CD4-positive, alpha-beta T cell treated with Interleukin-17A for 1 hour (primary cell): ENCODE results near the gene KPNA5.
"Not testable (repeated sequence)": the region's sequence is repeated elsewhere in the genome, so short reads cannot be mapped to it uniquely, and the experiment has no call there.

Experiments
- DNase-seq: peaks from one replicate; pipeline ENCODE4 v3.0.0-alpha.2; 2020

KPNA5 gene

GRCh38 chr6:116705917-116706316 is 24.9 kb downstream of the KPNA5 start:
- no peak for DNase-seq

DNA sequence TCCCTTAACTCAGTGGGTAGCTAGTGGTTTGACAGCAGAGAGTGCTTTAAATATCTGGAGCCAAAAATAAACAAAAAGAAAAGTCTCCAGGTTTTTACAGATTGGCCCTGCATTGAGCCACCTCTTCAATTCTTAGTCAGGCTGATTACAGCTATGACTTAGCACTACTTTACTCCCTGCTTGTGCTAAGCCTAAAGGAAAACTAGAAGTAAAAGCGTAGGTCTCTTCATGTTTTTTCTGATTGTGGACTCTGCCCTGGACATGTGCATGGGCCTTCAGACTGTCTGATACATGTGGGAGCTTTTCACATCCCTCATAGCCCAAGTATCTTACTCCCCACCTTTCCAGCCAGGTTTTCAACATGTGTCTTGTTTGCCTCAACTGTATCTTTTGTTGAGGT is 33.3 kb downstream of the KPNA5 start:
- no peak for DNase-seq

GRCh38 chr6:116714761-116715160 is 33.8 kb downstream of the KPNA5 start:
- no peak for DNase-seq

- no peak for DNase-seq
These were observed 45.9 kb downstream of the KPNA5 start for GRCh38 chr6:116726947-116727346.

DNA sequence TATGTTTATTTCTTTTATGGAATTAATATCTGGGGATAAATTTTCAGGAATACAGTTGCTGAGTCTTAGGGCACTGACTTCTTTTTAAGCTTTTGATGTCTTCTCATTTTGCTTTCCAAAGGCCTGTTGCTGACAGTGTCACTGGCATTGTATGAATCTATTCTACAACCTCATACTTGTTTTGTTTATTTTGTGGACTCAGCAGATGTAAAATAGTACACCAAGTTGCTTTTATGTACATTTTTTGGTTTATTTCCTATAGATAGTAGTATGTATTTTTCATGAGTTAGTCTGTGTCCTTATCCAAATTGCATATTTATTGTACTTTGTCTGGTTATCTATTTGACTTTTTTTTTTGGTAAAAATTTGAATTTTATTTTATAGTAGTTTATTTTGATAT is 49.5 kb downstream of the KPNA5 start:
- no peak for DNase-seq

GRCh38 chr6:116737004-116737403 is 56.0 kb downstream of the KPNA5 start:
- DNase-seq: no peak

- DNase-seq: not testable (repeated sequence)
These were observed 59.5 kb downstream of the KPNA5 start for GRCh38 chr6:116740486-116740885.

DNA sequence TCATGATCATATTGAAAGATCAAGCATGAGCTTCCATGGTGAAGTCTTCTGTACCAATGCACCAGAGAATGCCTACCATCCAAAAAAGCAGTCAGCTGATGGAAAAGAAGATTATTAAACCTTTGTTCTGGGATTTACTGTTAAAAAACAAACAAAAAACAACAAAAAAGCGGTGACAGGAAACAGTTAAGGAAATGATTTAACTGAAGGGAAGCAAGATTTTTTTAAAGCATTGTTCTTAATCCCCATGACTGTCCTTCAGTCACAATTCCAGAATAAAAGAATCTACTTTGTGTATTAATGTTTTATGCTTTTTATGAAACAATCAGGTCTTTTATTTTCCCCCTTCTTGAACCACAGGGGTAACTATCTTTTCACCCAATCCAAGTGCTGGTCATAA is 60.6 kb downstream of the KPNA5 start:
- DNase-seq: no peak

GRCh38 chr6:116745176-116745575 is 64.2 kb downstream of the KPNA5 start:
- DNase-seq: no peak

- no peak for DNase-seq
These were observed 80.8 kb downstream of the KPNA5 start for GRCh38 chr6:116761779-116762178.

DNA sequence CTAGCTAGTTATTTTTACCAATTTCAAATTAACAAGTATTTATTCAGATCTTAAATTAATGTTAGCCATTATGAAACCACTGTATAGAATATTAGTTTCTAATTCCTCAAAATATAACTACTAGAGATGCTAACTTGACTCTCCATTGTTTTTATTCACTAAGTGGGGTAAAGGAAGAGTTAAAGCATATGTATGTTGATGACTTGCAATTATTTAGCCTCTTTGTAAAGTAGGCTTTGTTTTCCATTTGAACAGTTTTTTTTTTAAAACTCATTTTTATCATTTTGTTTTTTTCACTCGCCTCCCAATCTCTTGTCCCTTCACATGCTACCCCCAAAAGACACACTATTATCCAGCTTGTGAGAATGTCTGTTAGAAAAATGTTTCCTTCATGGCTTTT is 81.2 kb downstream of the KPNA5 start:
- no peak for DNase-seq

DNA sequence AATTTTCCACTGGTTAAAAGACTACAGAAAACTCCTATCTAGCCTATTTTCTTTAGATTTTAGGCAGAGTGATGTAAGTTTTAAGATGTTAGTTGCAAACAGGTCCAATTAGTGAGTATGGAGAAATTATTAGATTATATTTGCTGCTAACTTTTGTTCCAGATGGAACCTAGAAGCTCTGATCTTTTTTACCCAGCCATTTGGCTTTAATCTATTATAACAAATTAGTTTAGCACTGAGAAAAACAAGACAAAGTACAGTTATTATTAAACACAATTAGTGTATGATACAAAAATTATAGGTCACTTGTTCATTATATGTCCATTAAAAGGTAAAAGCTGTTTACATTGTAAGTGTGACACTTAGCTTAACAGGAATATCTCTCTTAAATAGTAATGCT is 82.0 kb downstream of the KPNA5 start:
- no peak for DNase-seq

- DNase-seq: no peak
These were observed 83.1 kb downstream of the KPNA5 start for GRCh38 chr6:116763906-116764628.

DNA sequence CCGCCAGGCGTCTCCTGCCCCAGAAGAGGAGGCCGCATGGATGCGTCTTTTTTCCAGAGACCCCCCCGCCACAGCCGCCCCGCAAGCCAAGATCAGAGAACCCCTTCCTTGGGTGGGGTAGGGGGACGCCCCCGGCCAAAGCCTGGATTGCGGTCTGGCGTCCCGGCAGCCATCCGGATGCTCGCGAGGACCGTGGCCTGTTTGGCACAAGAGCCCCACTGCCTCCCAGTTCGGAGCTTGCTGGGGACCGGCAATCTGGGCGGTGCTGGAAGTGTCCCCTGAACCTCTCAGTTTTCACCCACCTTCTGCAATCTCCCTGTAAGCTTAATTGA is 83.6 kb downstream of the KPNA5 start:
- DNase-seq: no peak

- no peak for DNase-seq
These were observed 84.2 kb downstream of the KPNA5 start, which contains the start of gene FAM162B for GRCh38 chr6:116764961-116765841. Gene FAM162B, minus strand, starts transcription at chr6:116765719. Its CDS starts 143 bp downstream, at chr6:116765576.

- DNase-seq: no peak
These were observed 85.6 kb downstream of the KPNA5 start for GRCh38 chr6:116766506-116767176.

GRCh38 chr6:116767715-116768114 is 86.7 kb downstream of the KPNA5 start:
- no peak for DNase-seq

DNA sequence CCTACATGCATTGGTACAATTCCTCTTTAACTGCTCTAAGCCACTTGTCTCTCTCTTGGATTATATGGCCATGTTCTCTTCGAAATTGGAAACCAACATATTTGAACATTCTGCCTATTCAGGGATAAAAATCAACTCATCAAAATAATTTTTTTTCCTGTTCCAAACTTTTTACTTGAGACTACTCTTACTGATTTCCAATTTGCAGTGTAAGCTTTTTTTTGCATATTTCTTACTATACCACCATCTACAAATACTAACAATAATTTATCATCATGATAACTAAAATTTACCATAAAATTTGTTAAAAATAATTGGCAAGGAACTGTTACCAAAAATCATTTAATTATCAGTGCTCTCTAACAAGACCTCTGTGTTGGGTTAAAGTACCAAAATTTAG is 91.4 kb downstream of the KPNA5 start:
- no peak for DNase-seq

DNA sequence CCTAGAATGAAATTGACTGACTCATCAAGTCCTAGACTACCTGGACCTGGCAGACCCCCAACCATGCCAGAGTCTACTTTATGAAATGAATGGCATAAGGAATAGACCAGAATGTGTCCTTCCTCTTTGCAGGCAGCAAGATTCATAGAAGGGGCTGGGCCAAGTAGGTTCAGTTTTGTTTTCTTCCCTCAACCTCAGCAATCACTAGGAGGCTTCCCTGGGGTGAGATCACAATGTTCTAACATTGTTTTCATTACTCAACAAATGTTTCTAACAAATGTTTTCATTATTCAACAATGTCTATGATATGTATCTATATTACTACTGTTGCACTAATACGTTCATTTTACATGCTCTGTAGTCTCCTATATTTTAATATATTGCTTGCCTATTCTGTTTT is 92.9 kb downstream of the KPNA5 start:
- no peak for DNase-seq

DNA sequence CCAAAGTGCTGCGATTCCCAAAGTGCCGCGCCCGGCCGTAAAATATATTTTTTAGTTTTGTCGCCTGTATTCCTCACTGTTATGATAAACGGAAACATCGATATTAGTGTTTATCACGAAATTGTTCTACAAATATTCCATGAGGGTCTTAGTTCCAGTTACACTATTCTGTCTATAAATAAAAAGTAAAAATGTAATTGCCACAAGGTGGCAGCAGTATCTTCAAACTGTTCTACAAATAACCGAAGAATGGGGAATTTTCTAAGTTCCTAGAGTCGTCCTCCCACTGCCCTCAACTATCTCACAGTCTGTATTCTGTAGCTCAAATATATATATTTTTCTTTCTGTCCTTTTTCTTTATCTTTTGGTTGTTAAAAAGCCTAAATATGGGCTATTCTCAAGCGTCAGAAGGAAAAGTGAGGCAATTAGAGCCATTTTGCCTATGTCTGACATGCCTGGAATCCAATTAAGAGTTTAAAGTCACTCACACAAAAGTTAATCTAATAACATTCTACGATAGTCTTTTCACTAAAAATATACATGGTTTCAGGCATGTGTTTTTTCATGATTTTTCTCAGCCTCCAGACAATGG is 98.7 kb downstream of the KPNA5 start:
- DNase-seq: peak; percentile 5

DNA sequence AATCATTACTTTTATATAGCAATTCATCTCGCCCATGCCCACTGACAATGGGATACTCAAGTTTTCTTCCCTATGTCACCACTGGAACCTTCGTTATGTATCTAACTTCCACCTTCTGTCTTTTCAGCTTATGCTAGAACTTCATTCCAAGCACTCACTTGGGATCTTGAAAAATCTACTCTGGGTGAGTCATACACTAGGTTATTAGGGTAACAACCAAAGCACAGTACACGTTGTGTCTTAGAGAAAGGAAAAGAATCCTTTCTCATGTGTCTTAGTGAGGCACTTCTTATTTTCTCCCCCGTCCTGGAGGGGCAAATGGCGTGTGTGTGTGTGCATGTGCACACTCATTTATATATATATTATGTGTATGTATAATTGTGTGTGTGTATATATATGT is 102.8 kb downstream of the KPNA5 start:
- no peak for DNase-seq
